Measurements from ENCODE around the gene TAX1BP1.

- no peak for TF ChIP-seq EZH2 (IDR thresholded peaks at IDR 0.05; ENCODE audit: insufficient read depth, poor library complexity, severe bottlenecking)
- no peak for TF ChIP-seq EZH2phosphoT487 (IDR thresholded peaks at IDR 0.05; ENCODE audit: insufficient read depth, low read depth)
Observed at GRCh38 chr7:27704422-27705199, 35.4 kb upstream of the TAX1BP1 start.

All from GM23248 (cell line).